ENCODE measurements around the gene IL4I1.
A peak's percentile ranks its signal among the peaks of the same experiment; 100 is the strongest.
"Not testable (repeated sequence)": the region's sequence is repeated elsewhere in the genome, so short reads cannot be mapped to it uniquely, and the experiment has no call there.

IL4I1 gene, protein sequence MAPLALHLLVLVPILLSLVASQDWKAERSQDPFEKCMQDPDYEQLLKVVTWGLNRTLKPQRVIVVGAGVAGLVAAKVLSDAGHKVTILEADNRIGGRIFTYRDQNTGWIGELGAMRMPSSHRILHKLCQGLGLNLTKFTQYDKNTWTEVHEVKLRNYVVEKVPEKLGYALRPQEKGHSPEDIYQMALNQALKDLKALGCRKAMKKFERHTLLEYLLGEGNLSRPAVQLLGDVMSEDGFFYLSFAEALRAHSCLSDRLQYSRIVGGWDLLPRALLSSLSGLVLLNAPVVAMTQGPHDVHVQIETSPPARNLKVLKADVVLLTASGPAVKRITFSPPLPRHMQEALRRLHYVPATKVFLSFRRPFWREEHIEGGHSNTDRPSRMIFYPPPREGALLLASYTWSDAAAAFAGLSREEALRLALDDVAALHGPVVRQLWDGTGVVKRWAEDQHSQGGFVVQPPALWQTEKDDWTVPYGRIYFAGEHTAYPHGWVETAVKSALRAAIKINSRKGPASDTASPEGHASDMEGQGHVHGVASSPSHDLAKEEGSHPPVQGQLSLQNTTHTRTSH

DNA sequence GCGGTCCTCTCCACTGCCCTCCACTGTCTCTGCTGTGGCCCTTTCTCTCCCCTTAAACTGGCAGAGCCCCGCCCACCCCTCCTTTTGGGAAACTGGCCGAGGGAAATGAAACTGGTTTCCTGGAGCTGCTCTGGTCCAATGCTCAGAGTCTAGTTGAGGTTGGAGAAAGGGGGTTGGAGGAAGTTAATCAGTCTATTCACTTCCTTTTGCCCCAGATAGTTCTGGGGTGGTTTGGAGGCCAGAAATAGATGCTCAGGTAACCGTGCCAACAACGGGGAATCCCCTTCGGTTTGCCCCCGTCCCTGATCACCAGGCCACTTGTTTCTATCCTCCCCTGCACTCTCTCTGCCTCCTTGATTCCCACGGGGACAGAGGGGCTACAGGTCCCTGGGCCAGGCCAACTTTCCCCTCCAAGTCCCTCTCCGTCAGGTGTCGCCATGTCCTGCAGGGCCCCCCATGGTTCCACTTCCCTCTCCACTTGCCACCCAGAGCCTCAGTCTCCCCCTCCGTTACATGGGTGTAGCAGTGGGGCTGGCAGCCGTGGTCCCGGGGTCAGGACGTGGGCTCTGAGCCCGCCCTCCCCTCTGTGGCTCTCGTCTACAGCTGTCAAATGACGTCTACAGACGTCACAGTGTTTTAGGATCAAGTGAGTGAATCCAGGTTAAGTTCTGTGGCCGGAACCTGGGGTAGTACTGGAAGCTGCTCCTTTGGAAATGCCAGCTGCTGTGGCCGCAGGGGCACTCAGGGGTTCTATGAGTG lies at the start of gene IL4I1:
Gene IL4I1, minus strand, starts transcription at position 25 of the 759 bp plus-strand sequence. CDS start 727 bp downstream, outside the sequence.
- no peak for DNase-seq

DNA sequence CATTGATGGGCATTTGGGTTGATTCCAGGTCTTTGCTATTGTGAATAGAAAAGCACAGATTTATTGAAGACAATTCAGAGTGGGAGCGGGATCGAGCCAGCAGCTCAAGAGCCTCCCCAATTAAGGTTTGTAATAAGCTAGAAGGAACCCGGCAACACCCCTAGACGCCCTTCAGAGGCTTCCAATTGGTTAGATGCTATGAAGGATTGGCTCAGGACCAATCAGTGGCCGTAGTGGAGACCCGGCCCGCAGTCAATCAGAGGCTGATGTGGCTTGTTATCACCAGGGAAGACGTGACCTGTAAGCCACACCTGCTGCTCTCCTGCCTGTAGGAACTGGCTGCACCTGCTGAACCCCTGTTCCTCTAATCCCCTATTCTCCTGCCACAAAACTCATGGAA lies 49.7 kb upstream of the IL4I1 start:
- DNase-seq: no peak

DNA sequence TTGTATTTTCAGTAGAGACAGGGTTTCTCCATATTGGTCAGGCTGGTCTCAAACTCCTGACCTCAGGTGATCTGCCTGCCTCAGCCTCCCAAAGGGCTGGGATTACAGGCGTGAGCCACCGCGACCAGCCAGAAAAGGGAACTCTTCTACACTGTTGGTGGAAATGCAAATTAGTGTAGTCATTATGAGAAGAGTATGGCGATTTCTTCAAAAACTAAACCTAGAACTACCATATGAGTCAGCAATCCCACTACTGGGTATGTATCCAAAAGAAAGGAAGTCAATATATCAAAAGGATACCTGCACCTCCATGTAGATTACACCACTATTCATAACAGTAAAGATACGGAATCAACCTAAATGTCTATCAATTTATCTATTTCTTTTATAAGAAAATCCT lies 47.9 kb upstream of the IL4I1 start:
- not testable (repeated sequence) for DNase-seq

DNA sequence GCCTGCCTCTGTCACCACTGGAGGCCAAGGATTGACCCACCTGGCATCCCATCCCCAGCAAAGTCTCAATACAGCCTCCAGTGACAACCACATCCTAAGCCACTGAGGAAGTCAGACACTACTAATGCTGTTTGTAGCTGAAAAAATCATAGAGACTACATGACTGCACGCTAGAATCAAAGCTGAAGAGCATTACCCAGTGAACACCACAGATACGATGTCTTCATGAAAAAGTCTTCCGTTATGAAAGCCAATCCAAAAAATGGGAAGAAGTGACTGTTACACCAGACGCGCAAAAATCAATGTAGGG lies 43.8 kb upstream of the IL4I1 start:
- DNase-seq: no peak

DNA sequence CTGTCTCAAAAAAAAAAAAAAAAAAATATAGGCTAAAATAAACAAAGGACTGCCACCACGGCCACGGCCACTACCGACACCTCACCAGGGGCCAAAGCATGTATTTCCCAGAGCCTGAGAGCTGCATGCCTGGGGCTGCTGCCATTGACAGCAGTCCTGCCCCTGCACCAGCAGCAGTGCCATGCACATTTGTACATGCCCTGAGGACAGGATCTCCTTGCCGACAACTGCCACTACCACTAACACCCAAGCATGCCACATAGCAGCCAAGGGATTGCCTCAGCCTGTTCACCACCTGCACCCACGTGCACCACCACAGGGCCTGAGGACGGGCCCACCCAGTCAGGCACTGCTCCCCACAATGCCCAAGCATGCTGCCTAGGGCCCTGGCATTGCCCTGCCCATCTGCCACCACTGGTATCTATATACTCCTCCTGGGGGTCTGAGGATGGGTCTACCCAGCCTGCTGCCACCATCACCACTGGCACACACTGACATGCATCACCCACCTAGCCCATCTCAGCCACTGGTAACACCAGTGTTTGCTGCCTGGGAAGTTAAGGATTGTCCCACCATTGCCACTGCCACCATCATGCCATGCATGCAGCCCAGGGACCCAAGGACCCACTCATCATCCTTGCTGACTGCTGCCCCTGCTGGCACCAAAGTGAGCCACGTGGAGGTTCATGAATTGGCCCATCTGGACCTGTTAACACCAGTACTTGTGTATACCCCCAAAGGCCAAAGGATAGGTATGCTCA lies 43.2 kb upstream of the IL4I1 start:
- no peak for DNase-seq

DNA sequence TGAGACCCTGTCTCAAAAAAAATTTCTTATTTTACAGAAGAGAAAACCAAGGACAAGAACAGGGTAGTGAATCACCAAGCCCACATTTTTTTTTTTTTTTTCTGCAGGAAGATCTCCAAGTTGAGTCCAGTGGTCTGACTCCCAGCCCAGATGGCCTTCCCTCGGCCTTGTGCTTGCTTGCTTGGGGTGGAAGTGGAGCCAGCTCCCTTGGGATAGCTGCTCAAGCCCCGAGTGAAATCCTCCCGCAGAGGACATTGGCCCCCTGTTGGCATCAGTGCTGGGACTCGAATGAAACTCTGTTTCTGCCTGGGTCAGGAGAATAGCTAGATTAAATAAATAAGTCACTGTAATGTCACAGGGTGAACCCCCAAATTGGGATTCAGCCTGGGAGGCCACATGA lies 42.0 kb upstream of the IL4I1 start:
- no peak for DNase-seq

DNA sequence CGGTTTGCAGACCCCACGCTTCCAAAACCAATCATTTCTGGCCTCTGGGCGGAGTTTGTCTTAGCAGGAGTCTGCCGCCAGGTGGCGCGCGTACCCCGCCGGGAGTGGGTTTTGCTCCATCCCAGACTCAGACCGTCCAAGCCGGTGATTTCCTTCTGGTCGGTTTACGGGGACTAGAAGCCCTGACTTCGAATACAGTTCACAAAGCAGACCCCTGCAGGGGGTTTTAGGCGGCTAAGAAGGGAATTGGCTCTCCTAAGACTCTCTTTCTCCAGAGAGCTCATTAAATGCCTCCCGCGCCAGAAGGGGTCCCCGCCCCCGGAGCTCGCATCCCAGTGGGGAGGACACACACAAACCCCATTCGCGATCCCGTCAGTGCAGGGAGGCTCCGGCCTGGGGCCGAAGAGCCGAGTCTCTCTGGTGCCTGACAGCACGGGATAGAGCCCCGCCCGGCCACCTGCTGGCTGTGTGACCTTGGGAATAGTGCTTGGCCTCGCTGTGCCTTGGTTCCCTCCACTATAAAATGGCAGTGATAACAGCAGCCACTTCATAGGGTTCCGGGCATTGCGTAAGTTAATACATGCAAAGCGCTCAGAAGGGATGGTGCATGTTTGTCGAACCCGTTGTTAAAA lies 41.2 kb upstream of the IL4I1 start:
- peak; percentile 58 for DNase-seq

DNA sequence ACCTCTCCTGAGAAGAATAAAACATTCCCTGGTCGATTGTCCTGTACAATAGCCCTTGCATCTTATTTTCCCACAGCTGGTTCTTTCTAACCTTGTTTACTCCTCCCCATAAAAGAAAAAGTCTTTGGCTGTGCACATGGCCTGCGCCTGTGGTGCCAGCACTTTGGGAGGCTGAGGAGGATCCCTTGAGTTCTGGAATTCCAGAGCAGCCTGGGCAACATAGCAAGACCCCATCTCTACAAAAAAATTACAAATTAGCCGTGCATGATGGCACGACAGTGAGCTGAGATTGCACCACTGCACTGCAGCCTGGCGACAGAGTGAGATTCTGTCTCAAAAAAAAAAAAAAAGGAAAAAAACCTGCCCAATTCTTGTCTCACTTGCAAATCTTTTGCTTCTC lies 39.9 kb upstream of the IL4I1 start:
- no peak for DNase-seq

DNA sequence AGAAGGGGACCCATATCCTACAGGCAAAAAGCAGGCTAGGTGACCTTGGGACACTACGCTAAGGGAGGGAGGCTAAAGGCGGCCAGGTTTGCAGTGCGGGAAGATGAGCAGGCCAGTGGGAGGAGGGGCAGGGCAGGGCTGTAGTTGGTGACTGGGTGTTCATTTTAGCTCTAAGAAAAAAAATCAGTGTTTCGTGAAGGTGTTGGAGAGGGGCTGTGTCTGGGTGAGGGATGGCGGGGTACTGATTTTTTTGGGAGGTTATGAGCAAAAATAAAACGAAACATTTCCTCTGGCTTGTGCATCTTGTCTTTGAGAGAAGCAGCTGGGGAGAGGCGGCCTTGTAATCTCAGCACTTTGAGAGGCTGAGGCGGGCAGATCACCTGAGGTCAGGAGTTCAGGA lies 37.0 kb upstream of the IL4I1 start:
- no peak for DNase-seq

DNA sequence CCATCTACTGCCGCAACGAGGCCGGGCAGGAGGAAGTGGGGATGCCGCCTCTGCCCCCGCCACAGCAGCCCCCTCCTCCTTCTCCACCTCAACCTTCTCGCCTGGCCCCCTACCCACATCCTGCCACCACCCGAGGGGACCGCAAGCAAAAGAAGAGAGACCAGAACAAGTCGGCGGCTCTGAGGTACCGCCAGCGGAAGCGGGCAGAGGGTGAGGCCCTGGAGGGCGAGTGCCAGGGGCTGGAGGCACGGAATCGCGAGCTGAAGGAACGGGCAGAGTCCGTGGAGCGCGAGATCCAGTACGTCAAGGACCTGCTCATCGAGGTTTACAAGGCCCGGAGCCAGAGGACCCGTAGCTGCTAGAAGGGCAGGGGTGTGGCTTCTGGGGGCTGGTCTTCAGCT lies 36.0 kb upstream of the IL4I1 start:
- DNase-seq: no peak

DNA sequence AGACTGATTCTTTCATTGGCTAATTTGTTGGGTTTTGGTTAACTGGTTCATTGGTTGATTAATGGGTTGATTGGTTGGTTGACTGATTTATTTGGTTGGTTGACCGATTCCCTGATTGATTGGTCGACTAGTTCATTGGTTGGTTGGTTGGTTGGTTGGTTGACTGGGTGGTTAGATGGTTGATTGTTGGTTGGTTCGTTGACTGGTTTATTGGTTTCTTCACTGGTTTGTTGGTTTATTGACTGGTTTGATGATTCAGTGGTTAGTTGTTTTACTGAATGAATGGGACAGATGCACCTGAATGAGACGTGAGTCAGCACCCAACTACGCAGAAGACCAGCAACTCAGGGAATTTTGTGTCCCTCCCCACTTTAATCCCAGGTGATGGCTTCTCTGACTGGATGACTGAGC lies 35.4 kb upstream of the IL4I1 start:
- no peak for DNase-seq

DNA sequence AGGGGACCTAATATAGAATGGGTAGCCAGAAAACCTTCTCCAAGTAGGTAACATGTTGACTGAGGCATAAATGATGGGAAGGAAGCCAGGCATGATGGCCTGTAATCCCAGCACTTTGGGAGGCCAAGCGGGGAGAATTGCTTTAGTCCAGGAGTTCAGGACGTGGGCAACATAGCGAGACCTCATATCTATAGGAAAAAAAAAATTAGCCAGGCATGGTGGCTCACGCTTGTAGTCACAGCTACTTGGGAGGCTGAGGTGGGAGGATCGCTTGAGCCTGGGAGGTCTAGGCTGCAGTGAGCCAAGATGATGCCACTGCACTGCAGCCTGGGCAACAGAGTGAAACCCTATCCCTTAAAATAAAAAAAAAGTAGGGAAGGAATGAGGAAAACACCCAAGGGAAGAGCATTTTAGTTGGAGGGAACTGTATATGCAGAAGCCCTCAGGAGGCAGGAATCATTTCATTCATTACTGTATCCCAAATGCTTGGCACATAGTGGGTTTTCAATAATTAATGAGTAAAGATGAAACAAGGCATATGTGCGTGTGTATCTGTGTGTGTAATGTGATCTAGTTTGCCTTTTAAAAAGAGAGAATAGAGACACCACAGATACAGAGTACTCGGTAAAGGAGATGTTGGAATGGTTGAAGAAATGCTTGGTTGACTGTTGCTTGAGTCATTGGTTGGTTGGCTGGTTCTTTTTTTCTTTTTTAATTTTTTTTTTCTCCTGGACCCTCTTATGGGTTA lies 34.8 kb upstream of the IL4I1 start:
- no peak for DNase-seq

DNA sequence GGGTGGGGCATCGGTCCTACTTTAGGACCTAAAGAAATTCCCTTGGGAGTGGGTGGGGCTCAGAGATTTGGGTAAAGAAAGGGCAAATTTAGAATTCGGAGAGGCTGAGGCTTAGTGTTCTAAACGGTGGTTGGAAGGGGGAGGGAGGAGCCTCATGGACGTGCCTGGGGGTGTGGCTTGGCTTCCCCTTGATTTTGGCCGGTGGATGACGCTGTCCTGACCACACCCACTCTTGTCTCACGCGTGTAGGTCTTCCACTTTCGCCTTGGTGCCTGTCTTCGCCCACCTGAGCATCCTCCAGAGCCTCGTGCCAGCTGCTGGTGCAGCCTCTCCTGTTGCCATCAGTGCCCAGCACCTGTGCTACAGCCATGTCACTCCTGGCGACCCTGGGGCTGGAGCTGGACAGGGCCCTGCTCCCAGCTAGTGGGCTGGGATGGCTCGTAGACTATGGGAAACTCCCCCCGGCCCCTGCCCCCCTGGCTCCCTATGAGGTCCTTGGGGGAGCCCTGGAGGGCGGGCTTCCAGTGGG lies 33.9 kb upstream of the IL4I1 start:
- no peak for DNase-seq

DNA sequence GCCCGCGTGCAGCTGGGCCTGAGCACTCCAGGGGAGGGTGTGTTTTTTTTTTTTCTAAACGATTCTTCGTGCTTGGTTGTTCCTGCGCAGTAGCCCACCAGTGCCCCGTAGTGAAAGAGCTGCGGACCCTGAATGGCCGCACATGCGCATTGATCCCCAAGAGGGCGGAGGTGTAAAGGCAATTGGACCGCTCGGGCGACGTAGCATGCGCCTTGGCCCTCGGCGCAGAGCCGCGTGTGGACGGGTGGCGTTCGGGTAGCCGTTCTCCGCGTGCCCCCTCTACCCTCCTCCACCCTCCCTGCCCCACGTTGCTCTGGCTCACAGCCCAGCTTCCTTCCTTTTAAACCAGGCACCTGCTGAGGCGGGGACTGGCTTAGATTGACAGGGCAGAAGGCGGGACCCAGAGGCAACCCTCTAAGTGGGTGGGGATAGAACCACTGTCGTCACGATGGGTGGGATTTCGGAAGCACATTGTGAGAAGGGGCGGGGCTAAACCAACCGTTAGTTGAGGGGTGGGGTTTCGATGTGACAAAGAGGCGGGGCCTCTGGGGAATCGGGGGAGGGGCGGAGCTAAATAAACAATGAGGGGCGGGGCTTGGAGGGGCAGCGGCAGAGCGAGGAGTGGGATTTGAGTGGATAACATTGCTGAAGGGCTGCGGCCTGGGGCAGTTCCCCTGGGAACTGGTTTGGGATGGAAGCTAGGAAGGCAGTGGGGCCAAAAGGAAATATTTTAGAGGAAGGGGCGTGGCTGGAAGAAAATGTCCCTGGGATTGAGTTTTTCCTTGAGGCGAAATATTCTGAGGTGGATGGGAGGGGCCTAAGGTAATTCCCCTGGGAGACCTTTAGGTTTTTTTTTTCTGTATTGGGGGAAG lies 33.2 kb upstream of the IL4I1 start:
- DNase-seq: peak; percentile 94

DNA sequence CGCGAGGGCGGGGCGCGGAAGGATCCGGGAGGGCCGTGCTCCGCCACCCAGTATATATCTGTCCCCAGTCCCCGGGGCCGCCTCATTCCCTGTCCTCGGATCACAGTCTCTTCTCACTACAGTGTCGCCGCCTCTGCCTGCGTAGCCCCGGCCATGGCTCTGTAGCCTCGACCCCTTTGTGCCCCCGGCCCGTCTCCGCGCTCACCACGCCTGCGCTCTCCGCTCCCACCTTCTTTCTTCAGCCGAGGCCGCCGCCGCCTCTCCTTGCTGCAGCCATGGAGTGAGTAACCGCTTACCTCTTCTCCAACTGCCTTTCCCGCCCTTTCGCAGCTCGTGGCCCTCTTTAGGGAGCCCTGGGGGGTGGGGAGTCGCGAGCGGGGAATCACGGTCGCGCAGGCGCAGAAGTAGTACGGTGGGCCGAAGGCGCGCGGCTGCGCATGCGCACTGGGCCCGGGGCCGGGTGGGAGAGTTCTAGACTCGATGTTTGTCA lies 32.5 kb upstream of the IL4I1 start, which contains the start of the genes ATF5 and NUP62:
Gene ATF5, plus strand, starts transcription at position 85 of the 490 bp plus-strand sequence. CDS start 1,646 bp downstream, outside the sequence.
Gene NUP62, minus strand, starts transcription at position 384 of the 490 bp plus-strand sequence. CDS start 19,697 bp downstream, outside the sequence.
- peak; percentile 94 for DNase-seq

DNA sequence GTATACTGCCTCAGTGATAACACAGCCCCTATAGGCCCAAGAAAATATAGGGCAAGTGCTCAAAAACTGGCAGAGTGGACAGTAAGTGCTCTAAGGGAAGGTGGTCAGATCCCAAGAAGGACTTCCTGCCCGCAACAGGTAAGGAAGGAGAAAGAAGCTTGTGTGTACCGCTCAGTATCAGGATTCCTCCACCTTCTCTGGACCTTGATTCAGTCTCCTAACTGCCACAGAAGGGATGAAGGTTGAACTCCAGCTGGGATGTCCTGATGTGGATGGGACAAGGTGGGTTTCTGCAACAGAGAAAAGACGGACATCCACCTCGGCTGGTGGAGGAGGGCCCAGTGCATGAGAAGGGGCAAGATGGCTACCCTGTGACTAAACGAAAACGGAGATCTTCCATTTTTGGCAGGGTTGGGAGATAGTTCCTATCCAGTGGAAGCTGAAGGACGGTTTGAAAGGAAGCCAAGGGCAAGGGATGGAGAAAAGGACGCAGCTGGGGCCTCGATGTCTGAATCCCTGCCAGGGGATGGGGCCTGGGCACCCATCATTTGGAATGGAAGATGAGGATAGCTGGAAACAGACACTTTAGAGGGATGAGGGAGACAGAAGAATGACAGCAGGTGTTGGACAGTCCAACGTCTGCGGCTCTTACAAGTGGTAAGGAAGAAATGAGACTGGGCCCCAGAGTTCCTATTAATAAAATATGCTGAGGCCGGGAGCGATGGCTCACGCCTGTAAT lies 31.0 kb upstream of the IL4I1 start:
- DNase-seq: no peak

DNA sequence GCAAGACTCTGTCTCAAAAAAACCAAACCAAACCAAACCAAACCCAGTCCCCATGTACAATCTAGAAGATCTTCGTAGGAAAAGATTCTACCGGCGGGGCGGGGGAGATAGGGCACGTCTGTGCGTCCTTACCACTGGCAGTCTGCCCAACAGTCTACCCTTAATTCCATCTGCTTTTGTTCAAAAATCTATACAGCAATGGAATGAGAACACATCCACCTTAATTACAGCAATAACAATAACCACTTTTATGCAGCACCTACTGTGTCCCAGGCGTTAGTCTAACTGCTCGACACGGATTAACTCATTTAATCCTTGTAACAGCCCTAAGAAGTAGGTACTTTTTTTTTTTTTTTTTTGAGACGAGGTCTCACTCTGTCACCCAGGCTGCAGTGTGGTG lies 29.8 kb upstream of the IL4I1 start:
- DNase-seq: no peak

DNA sequence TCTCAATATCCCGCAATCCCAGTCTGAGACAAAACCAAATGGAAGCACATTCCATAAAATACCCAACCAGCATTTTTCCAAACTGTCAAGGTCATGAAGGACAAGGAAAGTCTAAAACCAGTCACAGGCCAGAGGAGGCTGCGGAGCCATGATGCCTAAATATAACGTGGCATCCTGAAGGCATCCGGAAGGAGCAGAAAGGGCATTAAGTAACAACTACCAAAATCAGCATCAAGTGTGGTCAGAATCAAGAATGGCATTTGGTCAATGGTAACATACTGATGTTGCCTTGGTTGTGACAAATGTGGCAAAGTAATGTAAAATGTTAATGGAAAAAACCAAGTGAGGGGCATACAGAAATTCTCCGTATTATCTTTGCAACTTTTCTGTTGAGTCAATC lies 28.8 kb upstream of the IL4I1 start:
- DNase-seq: no peak

DNA sequence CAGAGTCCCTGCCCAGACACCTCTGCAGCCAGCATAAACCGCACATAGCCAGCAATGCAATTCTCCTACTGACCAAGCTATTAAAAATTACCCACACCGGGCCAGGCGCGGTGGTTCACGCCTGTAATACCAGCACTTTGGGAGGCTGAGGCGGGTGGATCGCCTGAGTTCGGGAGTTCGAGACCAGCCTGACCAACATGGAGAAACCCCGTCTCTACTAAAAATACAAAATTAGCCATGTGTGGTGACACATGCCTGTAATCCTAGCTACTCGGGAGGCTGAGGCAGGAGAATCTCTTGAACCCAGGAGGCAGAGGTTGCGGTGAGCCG lies 28.2 kb upstream of the IL4I1 start:
- not testable (repeated sequence) for DNase-seq

Data from NCI-H526 treated with DMSO at 0.1 percent for 48 hours (cell line).